Common myeloid progenitor, CD34-positive (primary cell): ENCODE measurements around the gene MYOM3.

ENCODE experiments used
- CTCF ChIA-PET: fragments of 350-600 bp; sonication (Branson Sonifier 250); formaldehyde crosslinking; loops from one replicate; lab custom pipeline; 2021; ENCODE audit warnings: antibody characterized with exemption; lab: Charles Lee
- POLR2A ChIA-PET: fragments of 350-600 bp; sonication (Branson Sonifier 250); formaldehyde crosslinking; loops from one replicate; lab custom pipeline; 2021; ENCODE audit warnings: antibody characterized with exemption; lab: Charles Lee
- DNase-seq, 3 donors: peaks; one replicate each; pipeline versions ENCODE4 v3.0.0 to v3.0.0-alpha.2; 2013
- H3K27ac ChIP-seq, 2 experiments: 1 replicate in 1 of 2; 2 replicates in 1 of 2; pipeline ENCODE4 v1.7.0; 2013; ENCODE audit warnings: inconsistent platforms in 2 of 2, low read length in 2 of 2, mild to moderate bottlenecking in 2 of 2, low read depth in 1 of 2, moderate library complexity in 1 of 2; ENCODE audit not compliant: severe bottlenecking in 2 of 2, insufficient read depth in 1 of 2, poor library complexity in 1 of 2
- H3K27me3 ChIP-seq, 5 experiments: replicated peaks in 2 of 5; 1 replicate in 3 of 5; 2 replicates in 2 of 5; pipeline versions ENCODE4 v1.6.1 to v1.7.0; 2013; ENCODE audit warnings: low read length in 4 of 5, mild to moderate bottlenecking in 2 of 5, moderate library complexity in 2 of 5, inconsistent platforms in 1 of 5; ENCODE audit not compliant: insufficient read depth in 5 of 5, control insufficient read depth in 4 of 5
- H3K36me3 ChIP-seq, 4 experiments: 1 replicate in 2 of 4; 2 replicates in 2 of 4; pipeline versions ENCODE4 v1.6.1 to v1.7.0; 2013; ENCODE audit warnings: low read length in 3 of 4, control low read depth in 1 of 4, mild to moderate bottlenecking in 1 of 4; ENCODE audit not compliant: control insufficient read depth in 4 of 4, insufficient read depth in 4 of 4
- H3K4me1 ChIP-seq, 4 experiments: 1 replicate in 3 of 4; 2 replicates in 1 of 4; pipeline versions ENCODE4 v1.6.1 to v1.7.1; 2013; ENCODE audit warnings: low read length in 3 of 4, mild to moderate bottlenecking in 3 of 4, control low read depth in 1 of 4, inconsistent platforms in 1 of 4, moderate library complexity in 1 of 4; ENCODE audit not compliant: control insufficient read depth in 4 of 4, insufficient read depth in 4 of 4; ENCODE audit errors: control extremely low read depth in 1 of 4
- H3K4me3 ChIP-seq, 7 experiments: 1 replicate in 4 of 7; 2 replicates in 3 of 7; pipeline versions ENCODE4 v1.5.1 to v1.7.0; 2013; ENCODE audit warnings: mild to moderate bottlenecking in 7 of 7, low read length in 6 of 7, moderate library complexity in 6 of 7, inconsistent platforms in 2 of 7, low read depth in 2 of 7, control low read depth in 1 of 7; ENCODE audit not compliant: insufficient read depth in 4 of 7, control insufficient read depth in 1 of 7; ENCODE audit errors: extremely low read depth in 1 of 7
- H3K9me3 ChIP-seq, 5 experiments: 1 replicate in 4 of 5; 2 replicates in 1 of 5; pipeline versions ENCODE4 v1.6.1 to v1.7.1; 2013; ENCODE audit warnings: low read length in 4 of 5, mild to moderate bottlenecking in 2 of 5, inconsistent platforms in 1 of 5, low read depth in 1 of 5, moderate library complexity in 1 of 5; ENCODE audit not compliant: control insufficient read depth in 4 of 5, insufficient read depth in 2 of 5; ENCODE audit errors: control extremely low read depth in 1 of 5
- WGBS: methylation state at CpG from one replicate; pipeline ENCODE4 v1.1.5; 2013; ENCODE audit not compliant: insufficient coverage; 5-methylcytosine and 5-hydroxymethylcytosine counted together

Gene MYOM3

DNA sequence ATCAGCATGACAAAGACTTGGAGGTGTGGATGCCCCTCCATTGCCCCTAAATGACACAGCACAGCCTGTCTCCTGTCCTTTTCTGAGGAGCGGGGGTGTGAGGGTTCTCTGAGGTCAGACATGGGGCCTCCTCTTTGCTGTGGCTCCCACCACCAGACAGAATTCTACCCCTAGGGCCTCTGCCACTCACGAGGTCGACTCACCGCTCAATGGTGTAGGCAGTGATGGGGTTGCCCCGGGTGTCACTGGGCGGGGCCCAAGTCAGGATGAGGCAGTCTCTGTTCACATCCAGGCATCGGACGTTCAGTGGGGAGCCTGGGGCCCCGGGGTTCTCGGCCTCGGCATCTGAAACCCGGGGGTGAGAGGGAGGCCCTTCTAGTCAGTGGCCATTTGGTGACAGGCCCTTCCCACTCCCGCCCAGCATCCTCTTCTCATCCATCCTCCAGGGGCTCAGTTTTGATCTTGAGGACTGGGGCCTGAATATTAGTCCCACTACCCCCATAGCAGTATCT is 19.9 kb downstream of the MYOM3 start:
- H3K36me3 ChIP-seq, result no peaks in the 10 kb centered on the region
- no peak overlapping the region for H3K27ac ChIP-seq
- POLR2A ChIA-PET, result no interaction called here
- H3K27me3 ChIP-seq, result peaks cover 0 to 5% (median 0%) of the 10 kb centered on the region in 5 experiments
- H3K9me3 ChIP-seq, result no peaks in the 10 kb centered on the region
- CTCF ChIA-PET, result no interaction called here
- H3K4me1 ChIP-seq, result no peaks in the 10 kb centered on the region
- no peak for DNase-seq
- WGBS, result 90% methylated on average over 8 of the region's 13 CpGs
- H3K4me3 ChIP-seq, result no peak overlapping the region

DNA sequence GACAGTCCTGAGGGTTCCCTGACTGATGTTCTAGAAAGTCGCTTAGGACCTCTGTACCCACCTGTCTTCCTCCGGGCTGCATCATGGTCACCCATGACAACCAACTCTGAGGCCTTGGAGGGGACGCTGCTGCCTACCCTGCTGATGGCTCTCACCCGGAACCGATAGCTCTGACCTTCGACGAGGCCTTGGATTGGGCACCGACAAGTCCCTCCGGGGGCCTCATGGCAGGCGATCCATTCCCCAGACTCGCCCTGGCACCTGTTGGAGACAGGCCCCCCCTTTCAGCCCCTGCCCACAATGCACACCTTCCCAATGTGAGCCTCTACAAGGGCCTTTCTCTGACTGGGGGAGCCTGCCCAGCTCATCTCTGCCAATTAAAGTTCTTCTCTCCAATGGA is 21.2 kb downstream of the MYOM3 start:
- no peak for DNase-seq
- no peak overlapping the region for H3K4me3 ChIP-seq
- no peaks in the 10 kb centered on the region for H3K4me1 ChIP-seq
- POLR2A ChIA-PET, result no interaction called here
- H3K9me3 ChIP-seq, result no peaks in the 10 kb centered on the region
- CTCF ChIA-PET, result no interaction called here
- H3K36me3 ChIP-seq, result no peaks in the 10 kb centered on the region
- no peak overlapping the region for H3K27ac ChIP-seq
- 93% methylated on average over 11 of the region's 11 CpGs for WGBS
- H3K27me3 ChIP-seq, result peaks cover 0 to 5% (median 0%) of the 10 kb centered on the region in 5 experiments

DNA sequence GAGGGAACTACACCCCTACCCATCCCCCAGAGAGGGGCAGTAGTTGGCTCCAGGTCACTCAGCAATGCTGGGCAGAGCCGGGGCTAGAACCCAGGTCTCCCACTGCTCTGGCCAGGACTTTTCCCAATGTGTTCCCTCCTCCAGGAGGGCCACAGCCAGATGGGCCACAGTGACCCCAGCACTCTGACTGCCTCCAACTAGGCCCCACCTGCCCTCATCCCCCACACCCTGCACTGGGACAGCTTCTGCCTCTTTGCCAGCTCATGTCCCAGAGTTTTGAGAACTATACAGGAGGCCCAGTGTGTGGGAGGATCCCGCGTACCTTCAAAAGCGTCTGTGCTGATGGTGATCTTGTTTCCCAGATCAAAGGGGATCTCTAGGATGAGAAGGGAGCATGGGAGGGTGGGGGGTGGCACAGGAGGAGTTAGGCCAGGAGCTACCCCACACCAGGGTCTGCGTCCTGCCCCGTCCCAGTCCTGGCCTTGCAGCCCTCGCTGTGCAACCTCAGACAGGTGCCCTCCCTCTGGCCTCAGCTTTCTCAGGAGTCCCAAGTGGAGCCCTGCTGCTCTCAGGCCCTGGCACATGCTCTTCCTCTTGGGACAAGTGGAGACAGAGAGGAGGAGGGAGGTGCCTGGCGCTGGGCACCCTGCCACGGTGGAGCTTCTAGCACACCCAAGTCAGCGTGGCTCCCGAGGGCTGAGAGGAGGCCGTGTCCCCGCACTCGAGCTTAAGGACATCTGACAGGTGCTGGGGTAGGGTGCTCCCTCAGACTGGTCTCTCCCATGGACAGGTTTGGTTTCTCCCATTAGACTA is 22.0 kb downstream of the MYOM3 start:
- Histone ChIP-seq H3K4me3 (no peak overlapping the region), H3K27me3 (peaks cover 0 to 2% (median 0%) of the 10 kb centered on the region in 5 experiments), H3K27ac (no peak overlapping the region), H3K4me1 (no peaks in the 10 kb centered on the region), H3K9me3 (no peaks in the 10 kb centered on the region), H3K36me3 (no peaks in the 10 kb centered on the region)
- ChIA-PET POLR2A (no interaction called here), CTCF (no interaction called here)
- DNase-seq, result no peak
- WGBS, result over 99% methylated on average over 14 of the region's 14 CpGs

DNA sequence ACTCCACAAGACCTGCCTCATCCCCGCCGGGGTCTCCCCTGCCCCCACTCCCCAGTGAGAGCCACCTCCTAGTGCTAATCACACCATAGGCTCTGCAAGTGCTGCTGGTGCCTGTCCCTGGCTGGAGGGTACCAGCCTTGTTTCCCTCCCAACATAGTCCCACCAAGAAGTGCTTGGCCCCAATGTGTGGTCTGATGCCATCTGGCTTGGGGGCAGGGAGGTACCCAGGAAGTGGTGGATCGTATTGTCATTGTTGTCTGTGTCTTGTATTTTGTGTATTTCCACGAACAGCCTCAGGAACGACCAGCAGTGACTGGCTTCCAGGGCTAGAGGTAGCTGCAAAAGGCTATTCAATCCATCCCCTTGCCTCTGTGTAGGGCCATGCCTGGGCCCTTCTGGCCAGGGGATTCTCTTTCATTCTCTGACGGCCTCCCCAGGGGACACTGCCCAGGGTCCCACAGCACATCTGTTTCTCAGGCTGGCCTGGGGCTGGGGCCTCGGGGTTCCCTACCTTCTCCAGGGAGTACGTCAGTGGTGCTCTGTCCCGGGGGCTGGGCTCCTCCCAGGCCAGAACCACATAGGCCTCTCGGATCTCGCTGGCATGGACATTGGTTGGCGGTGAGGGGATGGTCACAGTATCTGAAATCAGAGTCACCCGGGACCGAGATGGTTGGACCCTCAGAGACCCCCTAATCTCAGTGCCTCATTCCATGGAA is 22.8 kb downstream of the MYOM3 start:
- ChIA-PET POLR2A (no interaction called here), CTCF (no interaction called here)
- no peaks in the 10 kb centered on the region for H3K36me3 ChIP-seq
- WGBS, result 83% methylated on average over 14 of the region's 14 CpGs
- DNase-seq, result no peak
- no peaks in the 10 kb centered on the region for H3K9me3 ChIP-seq
- no peaks in the 10 kb centered on the region for H3K27me3 ChIP-seq
- H3K4me1 ChIP-seq, result no peaks in the 10 kb centered on the region
- H3K4me3 ChIP-seq, result no peak overlapping the region
- no peak overlapping the region for H3K27ac ChIP-seq

DNA sequence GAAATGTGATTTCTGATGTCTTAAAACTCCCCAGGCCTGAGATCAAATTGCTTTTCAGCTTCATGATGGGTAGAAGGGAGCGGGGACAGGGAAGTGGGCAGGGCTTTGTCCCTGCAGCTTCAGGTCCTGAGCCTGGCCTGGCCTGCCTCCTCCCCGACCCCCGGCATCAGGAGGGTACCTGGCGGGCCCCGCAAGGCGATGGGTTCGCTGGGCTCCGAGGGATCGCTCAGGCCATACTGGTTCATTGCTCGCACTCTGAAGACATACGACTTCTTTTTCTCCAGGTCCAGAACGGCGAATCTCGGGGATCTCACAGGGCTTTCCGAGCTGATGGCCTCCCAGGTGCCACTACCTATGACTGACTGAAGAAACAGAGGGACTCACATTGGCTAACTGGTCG is 25.5 kb downstream of the MYOM3 start:
- no peaks in the 10 kb centered on the region for H3K9me3 ChIP-seq

DNA sequence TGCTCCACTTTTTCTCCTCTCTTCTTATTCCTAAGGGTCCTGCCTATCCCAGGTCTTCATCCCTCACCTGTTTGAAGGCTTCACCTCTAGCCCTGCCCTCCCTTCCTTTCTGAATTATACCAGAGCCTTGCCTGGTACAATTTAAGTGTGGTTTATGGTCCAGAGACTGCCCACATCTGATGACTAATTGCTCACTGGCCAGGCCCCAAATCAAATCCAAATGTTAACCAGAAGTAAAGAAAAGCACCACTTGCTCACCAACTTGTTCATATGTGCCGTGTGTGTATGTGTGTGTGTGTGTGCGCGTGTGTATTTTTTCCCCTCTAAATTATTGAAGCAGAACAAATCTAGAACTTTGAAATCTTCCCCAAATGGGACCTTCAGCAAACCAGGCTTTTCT is 26.4 kb downstream of the MYOM3 start:
- no peaks in the 10 kb centered on the region for H3K9me3 ChIP-seq
- CTCF ChIA-PET, result no interaction called here
- POLR2A ChIA-PET, result no interaction called here
- no peaks in the 10 kb centered on the region for H3K36me3 ChIP-seq
- H3K27ac ChIP-seq, result no peak overlapping the region
- no peaks in the 10 kb centered on the region for H3K4me1 ChIP-seq
- DNase-seq, result no peak
- no peak overlapping the region for H3K4me3 ChIP-seq
- no CpG with 5 or more reads among the region's 3 CpGs for WGBS
- peaks cover 0 to 3% (median 0%) of the 10 kb centered on the region in 5 experiments for H3K27me3 ChIP-seq

More for the DNA sequence above, 25.5 kb downstream of the MYOM3 start:
- no peak overlapping the region for H3K27ac ChIP-seq
- H3K36me3 ChIP-seq, result no peaks in the 10 kb centered on the region
- 96% methylated on average over 16 of the region's 16 CpGs for WGBS
- no peak for DNase-seq
- H3K4me1 ChIP-seq, result no peaks in the 10 kb centered on the region
- no peak overlapping the region for H3K4me3 ChIP-seq
- ChIA-PET CTCF (no interaction called here), POLR2A (no interaction called here)
- peaks cover 0 to 3% (median 0%) of the 10 kb centered on the region in 5 experiments for H3K27me3 ChIP-seq

DNA sequence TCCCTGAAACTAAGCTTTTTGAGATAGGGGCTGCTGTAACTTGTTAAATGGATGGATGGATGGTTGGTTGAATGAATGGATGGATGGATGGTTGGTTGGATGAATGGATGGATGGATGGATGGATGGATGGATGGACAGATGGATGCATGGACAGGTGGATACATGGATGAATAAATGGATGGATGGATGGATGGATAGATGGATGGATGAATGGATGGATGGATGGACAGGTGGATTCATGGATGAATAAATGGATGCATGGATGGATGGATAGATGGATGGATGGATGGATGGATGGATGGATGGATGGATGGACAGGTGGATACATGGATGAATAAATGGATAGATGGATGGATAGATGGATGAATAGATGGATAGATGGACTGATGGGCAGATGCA is 26.9 kb downstream of the MYOM3 start:
- ChIA-PET CTCF (no interaction called here), POLR2A (interaction anchor here (0.6 kb wide), 1 partner anchor 580 kb away, joined by 3 read pairs; no protein-coding TSS in a partner anchor)
- DNase-seq, result no peak

More for the DNA sequence above, 26.9 kb downstream of the MYOM3 start:
- H3K4me3 ChIP-seq, result no peak overlapping the region
- H3K9me3 ChIP-seq, result no peaks in the 10 kb centered on the region
- no peaks in the 10 kb centered on the region for H3K36me3 ChIP-seq
- no peaks in the 10 kb centered on the region for H3K4me1 ChIP-seq
- peaks cover 0 to 3% (median 0%) of the 10 kb centered on the region in 5 experiments for H3K27me3 ChIP-seq
- no peak overlapping the region for H3K27ac ChIP-seq
